ENCODE results near the gene OR56A4.

DNA sequence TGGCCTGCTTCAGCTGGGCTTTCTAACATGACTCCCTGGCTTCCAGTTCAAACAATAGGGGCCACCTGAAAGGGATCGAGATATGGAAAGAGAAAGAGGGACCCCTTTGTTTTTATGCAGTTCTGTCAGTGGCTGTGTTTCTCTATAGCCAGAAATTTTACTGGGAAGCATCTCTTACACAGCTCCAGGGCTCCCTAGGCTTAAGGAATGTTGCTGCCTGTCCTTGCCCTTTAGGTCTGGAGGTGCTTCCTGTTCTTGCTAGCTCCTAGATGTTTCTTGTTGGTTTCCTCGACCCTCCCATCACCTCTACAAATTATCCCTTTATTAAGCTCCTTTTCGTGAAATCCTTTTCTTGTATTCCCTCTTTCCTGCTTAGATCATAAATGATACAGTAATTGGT is 45.6 kb upstream of the OR56A4 start:
- TF ChIP-seq ZNF530 (tag by site-specific recombination; IDR thresholded peaks at IDR 0.05; ENCODE audit: low read depth) (no peak), HOXC10 (CRISPR knock-in tag; IDR thresholded peaks at IDR 0.05) (no peak), ZNF514 (tag by site-specific recombination; IDR thresholded peaks at IDR 0.05) (no peak)
